HG03045 (cell line): ENCODE data around the gene NUDT1.

Experiments used
- ATAC-seq: cut with Tn5 transposase; IDR thresholded peaks from one replicate; pipeline ENCODE4 v1.9.1; 2021; ENCODE audit warnings: mild to moderate bottlenecking, moderate library complexity; ENCODE audit not compliant: unreplicated experiment

Gene NUDT1

DNA sequence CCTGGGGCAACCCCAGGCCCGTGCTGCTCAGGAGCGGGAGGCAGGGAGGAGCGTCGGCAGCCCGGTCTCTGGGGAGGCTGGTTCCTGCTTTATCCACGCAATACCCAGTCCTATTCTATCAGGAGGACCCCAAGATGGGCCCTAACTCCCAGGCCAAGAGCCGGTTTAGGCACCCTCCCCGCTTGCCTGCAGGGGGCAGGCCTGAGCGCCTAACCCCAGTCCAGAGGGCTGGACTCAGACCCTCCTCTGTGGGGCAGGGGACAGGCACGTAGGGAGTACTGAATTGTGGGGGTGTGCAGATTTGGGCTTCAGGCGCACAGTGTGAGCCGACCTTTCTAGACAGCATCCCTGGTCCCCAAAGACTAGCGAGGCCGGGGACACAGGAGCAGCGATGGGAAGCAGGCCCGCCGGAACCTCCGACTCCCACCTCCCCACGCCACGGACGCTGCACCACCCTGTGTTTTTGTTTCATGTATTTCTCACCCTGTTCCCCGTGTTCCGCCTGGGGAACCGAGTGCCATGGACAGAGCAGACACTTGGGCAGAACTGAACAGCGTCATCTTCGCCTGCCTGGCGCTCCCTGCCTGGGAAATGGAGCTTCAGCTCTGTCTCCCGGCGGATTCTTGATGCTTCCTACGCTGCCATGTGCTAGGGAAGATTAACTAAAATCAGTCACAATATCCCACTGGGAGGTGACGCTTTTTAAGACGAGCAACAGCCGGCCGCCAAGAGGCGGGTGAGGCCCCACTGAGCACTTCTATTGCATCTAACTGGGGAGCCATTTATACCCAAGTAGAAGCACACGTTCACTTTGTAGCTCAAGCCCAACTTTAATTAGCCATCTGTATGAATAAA lies 5.3 kb downstream of the NUDT1 start:
- ATAC-seq: no peak

DNA sequence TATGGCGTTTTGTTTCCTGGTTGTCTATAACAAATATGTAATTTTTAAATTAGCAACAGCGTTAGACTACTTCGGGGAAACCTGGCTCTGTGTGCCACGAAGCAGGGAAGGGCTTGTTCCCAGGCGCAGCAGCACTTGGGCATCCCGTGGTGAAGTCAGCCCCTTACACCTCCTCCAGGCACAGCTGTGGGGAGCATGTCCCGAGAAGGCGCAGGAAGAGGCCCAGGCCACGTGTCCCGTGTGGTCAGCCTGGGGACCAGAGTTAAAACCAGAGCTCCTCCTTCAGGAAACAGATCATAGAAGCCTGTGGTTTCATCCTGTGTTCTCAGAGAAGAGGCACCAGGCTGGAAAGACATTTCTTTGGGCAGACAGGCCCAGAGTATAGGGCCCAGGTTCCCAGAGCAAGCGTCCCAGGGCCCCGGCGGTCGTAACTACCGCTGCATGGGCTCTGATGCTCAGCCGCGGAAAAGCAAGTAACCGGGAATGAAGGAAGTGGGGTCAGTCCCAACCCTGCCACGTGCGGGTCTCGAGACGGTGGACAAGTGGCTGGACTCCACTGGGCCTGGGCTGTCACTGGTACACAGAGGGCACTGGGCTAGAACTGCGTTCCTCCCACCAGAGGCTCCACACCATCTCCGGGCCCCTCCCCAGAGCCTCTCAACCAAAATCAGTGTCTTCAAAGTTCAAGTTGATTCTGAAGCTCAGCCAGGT lies 7.1 kb downstream of the NUDT1 start:
- ATAC-seq: no peak

- no peak for ATAC-seq
Measured at GRCh38 chr7:2249744-2250323, 7.8 kb downstream of the NUDT1 start.

GRCh38 chr7:2251381-2251780 lies 9.4 kb downstream of the NUDT1 start:
- no peak for ATAC-seq

DNA sequence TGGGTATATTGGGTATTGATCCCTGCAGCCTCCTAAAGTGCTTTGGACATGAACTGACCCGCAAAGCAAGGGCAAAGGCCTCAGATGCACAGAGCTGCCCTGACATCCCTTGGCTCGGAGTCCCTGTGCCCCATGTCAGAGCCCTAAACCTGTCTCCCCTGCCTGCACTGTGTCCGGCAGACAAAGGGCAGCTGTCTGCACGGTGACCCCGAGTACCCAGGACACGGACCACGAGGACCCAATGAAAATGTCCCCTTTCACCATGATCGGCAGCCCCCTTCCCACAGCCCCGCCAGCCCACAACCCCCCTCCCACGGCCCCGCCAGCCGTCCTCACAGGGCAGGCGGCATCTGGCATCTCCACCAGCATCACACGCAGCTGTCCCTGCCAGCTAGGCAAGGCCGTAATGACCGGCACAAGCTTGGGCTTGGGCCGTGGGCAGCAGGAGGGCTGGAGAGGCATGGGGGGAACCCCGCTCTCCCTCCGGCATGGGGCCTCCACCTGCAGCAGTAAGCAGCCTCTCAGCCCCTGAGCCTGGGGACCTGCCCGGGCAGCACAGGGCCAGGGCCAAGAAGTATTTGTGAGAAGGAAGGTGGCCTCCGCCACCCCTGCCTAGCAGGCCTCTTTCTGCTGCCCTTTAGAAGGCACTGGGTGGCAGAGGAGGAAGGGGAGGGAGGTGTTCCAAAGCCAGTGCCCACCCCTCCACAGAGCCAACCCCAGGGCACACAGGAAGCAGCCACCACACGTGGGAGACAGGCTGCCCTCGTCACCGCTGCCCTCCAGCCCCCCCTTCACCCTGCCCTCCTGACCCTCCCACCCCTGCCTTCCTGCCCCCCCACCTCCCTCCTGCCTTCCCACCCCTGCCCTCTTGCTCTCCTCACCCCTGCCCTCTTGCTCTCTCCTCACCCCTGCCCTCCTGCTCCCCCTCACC lies 10.1 kb downstream of the NUDT1 start:
- no peak for ATAC-seq

DNA sequence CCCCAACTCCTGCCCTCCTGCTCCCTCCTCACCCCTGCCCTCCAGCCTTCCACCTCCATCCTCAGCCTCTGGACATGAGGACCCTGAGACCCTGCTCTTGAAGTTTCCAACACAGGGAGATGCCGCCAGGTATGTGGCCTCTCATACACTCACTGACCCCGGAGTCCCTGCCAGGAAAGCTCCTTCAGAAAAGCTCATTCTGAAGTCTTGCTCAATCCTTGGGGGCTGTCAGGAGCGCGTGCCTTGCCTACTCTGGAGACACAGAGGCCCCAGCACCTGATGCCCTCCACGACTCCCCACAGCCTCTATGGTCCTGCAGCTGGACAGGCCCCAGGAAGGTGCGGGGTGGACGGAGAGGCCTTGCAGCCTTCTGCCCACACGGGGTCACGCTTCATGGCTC lies 11.0 kb downstream of the NUDT1 start:
- ATAC-seq: no peak

DNA sequence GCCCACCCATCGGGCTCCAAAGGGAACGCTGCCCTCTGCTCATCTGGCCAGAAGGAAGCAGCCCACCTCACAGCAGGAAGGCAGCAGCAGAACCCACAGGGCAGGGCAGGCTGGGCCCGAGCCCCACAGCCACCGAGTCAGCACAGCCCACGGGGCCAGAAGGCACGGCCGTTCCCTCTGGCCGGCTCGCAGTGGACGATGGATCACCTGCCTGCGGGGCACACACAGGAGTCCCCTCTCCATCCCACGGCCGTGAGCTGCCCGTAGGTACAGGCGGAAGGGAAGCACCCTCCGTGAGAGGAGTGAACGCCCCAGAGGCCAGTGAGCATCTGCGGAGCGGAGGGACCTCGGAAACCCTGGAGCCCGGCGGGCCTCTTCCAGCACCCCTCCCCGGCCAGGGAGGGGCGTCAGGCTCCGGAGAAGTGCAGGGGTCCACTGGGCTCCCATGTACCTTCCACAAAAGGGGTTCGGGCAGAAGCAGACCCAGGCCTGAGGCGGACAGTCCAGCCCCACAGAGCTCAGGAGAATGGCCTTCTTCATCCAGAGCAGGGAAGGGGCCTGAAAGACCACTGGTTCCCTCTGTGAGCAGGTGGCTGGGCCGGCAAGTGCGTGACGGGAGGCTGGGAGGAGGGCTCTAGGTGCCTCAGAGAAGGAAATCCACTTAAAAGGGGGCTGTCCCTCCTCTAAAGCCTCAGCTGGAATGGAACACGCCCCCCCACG lies 11.7 kb downstream of the NUDT1 start:
- no peak for ATAC-seq

- no peak for ATAC-seq
Measured at GRCh38 chr7:2254429-2255144, 12.6 kb downstream of the NUDT1 start.

- ATAC-seq: no peak
Measured at GRCh38 chr7:2255145-2256139, 13.4 kb downstream of the NUDT1 start.

DNA sequence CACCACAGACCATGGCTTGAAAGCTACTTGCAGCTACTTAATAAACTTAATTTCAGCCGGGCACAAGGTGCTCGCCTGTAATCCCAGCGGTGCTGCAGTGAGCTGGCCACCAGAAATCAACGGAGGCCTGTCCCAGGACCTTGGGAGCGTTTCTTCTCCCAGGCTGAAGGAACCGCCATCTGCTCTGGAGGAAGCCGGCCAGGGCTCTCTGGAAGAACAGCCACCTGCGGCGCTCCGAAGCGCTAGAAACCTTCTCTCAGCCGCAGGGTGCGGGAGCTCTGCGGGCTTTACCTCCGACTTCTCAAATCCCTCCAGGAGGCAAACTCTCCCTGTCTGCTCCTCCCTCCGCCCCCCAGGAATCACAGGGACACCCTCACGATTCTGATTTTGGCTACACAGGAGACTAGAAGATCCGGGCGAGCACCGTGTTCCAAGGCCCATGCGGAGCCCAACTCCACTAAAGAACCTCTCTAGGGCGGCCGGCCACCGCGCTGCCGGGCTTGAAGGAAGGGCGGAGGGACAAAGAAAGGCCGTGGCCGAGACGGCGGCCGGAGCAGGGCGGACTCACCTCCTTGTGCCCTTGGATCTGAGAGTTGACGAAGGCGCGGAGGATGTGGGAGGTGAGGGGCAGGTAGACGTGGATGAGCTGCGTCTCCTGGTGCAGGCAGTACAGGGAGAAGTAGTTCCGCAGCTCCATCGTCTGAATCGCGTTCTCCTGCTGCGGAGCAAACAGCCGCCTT lies 14.4 kb downstream of the NUDT1 start:
- ATAC-seq: no peak

DNA sequence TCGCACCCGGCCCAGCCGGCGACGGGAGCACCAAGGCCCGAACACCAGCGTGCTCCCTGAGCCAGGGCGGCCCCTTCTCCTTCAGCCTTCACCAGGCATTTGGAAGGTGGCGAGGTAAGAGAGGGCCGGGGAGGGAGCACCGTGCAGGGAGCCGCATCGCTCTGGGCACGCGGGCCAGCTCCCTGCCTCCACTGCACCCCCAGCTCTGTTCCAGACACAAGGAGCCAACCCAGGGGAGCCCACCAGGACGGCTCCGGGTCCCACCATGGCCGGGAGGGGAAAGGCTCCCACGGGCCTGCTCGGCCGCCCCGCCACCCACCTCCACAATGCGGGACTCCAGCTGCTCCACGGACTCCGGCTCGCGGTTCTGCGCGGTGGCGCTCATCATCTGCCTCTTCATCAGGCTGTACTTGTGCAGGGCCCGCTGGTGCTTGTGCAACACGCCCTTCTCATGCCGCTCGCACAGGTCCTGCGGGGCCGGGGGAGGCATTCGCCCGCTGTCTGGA lies 15.1 kb downstream of the NUDT1 start:
- no peak for ATAC-seq

DNA sequence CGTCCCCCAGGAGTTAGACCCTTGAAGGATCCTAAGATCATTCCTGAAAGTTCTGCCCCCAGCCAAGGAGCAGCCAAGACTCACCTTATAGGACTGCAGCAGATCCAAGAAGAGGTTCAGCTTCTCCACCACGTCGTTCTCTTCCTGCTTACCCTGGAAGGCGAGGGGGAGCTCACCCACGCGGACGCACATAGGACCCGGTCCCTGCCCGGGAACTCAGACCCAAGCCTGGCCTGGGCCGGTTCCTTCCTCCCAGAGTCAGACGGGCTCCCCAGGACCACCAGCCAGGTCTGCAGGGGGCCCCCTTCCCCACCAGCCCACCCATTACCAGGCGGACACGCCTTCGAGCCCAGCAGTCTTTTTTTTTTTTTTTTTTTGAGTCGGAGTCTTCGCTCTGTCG lies 15.6 kb downstream of the NUDT1 start:
- no peak for ATAC-seq

DNA sequence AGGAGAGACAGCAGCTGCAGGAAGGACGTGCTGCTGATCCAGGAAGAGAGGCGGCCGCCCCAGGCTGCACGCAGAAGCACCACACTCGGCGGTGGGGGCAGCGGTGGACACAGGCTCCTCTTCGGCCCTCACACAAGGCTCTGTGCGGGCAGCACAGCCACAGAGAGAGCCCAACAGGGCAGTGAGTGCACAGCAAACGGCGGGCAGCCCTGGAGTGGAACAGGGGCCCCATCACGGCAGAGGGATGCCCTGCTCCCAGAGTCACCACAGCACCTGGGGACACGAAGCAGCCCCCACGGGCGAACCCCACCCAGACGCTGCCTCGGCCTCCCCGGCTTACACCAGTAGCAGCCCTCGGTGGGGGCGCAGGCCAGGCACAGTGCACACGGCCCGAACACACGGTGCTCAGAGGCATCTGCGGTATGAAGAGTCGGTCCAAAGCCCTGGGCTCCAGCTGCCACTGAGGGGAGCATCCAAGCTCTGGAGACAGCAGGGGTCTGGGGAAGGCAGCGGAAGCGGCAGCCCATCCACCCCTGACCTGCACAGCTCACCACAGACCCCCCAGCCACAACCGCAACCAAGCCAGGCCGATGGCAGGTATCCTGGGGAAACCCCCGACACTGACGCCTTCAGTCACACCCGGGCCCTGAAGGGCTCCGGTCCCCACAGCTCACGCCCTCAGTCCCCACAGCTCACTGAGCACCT lies 16.8 kb downstream of the NUDT1 start:
- peak; percentile 58 for ATAC-seq

DNA sequence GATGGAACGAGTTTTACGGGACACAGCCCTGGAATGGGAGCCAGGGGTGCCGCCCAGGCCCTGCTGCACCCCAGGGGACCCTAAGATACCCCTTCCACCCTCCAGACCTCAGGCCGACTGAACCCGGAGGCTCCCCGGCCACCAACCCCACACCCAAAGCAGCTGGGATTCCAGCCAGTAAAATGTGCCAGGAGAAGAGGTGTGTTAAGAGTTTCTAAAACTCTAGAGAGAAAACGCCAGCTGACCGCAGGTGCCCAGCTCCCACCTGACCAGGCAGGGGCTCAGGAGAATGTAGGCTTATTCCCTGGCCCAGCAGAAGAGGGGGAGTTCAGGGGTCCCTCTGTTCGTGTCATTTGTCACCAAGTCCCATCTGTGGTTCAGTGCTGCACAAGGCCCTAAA lies 17.5 kb downstream of the NUDT1 start:
- ATAC-seq: no peak

DNA sequence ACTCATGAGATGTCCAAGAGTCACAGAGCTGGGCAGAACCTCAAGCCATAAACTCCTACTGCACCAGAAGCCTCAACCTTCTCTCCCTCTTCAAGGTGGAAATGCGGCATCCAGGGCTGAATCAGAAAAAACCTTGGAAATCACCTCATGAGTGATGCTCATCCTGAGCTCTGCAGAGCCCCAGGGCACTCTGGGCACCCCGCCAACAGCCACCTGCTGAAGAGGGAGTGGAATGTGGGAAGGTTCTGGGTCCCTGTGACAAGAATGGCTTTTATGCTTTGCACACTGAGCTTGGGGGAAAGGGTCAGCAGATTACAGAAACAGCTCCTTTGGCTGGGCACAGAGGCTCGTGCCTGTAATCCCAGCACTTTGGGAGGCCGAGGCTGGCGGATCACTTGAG lies 18.8 kb downstream of the NUDT1 start:
- no peak for ATAC-seq

DNA sequence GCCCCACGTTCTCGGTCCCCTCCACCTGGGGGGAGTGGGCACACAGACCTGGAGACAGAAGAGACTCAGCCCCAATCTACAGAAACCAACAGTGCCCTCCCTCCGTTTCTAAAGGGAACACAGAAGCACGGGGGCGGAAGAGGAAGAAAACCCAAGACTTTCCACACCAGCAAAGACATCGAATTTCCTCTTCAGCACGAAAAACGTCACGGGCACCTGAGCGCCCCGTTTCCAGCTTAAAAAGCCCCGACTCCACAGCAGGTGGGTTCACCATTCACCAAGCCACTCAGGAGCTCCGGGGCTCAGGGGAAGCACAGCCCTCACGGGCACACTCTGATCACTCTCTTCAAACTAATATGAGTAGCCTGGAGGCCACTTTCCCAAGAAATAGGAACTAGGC lies 19.6 kb downstream of the NUDT1 start:
- no peak for ATAC-seq

- ATAC-seq: no peak
Measured at GRCh38 chr7:2263176-2263575, 21.1 kb downstream of the NUDT1 start.
